ENCODE measurements around the gene TSEN34.
"Not testable (repeated sequence)": the region's sequence is repeated elsewhere in the genome, so short reads cannot be mapped to it uniquely, and the experiment has no call there.

TSEN34 gene

GRCh38 chr19:54240372-54241336 is 49.5 kb downstream of the TSEN34 start:
- not testable (repeated sequence) for DNase-seq

DNA sequence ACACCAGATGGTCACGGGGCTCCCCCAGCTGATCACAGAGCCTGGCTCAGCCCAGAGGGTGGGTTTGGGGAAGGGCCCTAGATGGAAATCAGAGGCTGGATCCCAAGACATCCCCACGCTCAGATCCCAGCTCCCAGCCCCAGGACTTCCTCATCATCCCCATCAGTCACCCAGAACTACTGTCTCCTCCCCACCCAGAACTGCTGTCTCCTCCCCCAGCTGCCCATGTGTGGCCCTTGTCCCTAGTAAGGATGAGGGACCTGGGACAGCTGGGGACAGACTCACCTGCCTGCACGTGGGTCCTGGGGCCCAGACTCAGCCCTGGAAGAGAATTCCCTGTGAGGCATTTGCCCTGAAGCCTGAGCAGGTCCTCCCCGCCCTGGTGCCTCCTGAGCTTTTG is 51.1 kb downstream of the TSEN34 start:
- not testable (repeated sequence) for DNase-seq

DNA sequence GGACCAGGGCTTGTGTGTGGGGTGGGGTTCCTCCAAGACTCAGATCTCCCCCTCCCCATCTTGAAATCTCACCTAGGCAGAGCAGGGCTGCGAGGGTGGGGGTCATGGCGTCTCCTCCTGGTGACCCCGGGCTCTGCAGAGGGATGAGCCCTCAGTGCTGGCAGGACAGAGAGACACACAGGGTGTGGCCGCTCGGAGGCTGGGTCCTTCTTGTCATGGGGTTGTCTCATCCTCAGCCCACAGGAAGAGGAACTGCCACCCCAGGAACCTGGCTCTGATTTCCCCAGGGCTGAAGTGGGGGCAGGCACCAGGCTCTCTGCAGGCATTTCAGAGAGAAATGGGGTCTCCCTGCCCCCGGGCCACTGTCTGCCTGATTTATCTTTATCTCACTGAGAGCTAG is 51.5 kb downstream of the TSEN34 start, which contains the start of gene LILRA6:
TSS of gene LILRA6 (minus strand) at position 145 of the 400 bp plus-strand sequence.
- DNase-seq: not testable (repeated sequence)

DNA sequence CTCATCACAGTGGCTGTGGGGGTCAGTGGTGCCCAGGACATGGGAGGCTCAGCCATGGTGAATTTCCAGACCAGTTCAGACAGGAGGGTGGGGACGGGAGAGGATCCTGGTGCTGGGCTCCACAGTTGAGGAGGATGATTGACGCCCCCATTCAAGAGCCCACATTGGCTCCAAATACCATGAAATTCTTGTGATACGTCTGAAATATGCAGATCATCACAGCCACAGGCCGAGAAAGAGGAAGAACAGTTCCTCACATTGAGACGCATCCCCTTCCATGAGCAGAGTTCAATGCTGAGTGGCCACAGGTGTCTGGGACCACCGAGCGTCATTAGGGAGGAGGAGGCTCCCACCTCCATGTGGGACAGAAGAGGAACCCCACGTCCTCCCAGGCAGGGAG is 52.7 kb downstream of the TSEN34 start:
- not testable (repeated sequence) for DNase-seq
